PC-3 (cell line): Measurements from ENCODE around the gene CDH22. TPM values are rescaled to one million over a fixed set of nuclear protein-coding genes. Genes with fewer than 3 reads are reported as not detected.

Source experiments
- ATAC-seq: fragments of 200-7000 bp; cut with Tn5 transposase; 2 replicates; pipeline ENCODE4 v1.9.1; 2020; ENCODE audit warnings: mild to moderate bottlenecking, moderate library complexity
- BruUV-seq: library from RNA; stranded (reverse); fragments of 400-500 nt; replicated peaks from 2 replicates; lab custom pipeline; 2021; lab: Mats Ljungman, UMichigan
- CTCF ChIA-PET: fragments of 300-600 bp; sonication (Branson Sonifier 250); formaldehyde crosslinking; loops from one replicate; lab custom pipeline; 2022; ENCODE audit warnings: antibody characterized with exemption; lab: Charles Lee
- POLR2A ChIA-PET: fragments of 300-600 bp; sonication (Branson Sonifier 250); formaldehyde crosslinking; loops from one replicate; lab custom pipeline; 2022; ENCODE audit warnings: antibody characterized with exemption; ENCODE audit not compliant: unreplicated experiment; lab: Charles Lee
- DNase-seq: peaks from one replicate; pipeline ENCODE4 v3.0.0-alpha.2; 2015
- H2AFZ ChIP-seq: fragments of 300-600 bp; sonication (generic); 2 replicates; pipeline ENCODE4 v1.6.0; 2016; ENCODE audit warnings: antibody characterized with exemption, low read length
- H3F3A ChIP-seq: fragments of 300-600 bp; sonication (generic); one replicate; pipeline ENCODE4 v1.6.0; 2017; ENCODE audit warnings: antibody characterized with exemption, low read length, control low read depth, mild to moderate bottlenecking; ENCODE audit not compliant: unreplicated experiment
- H3K27ac ChIP-seq: fragments of 300-600 bp; sonication (generic); 2 replicates; pipeline ENCODE4 v1.5.1; 2016; ENCODE audit warnings: mild to moderate bottlenecking, low read length
- H3K27me3 ChIP-seq: fragments of 300-600 bp; sonication (generic); 2 replicates; pipeline ENCODE4 v1.6.1; 2016; ENCODE audit warnings: low read length, mixed read lengths
- H3K36me3 ChIP-seq: fragments of 300-600 bp; sonication (generic); 2 replicates; pipeline ENCODE4 v1.6.1; 2016; ENCODE audit warnings: low read depth, mixed run types, low read length, mixed read lengths
- H3K4me1 ChIP-seq: fragments of 300-600 bp; sonication (generic); 2 replicates; pipeline ENCODE4 v1.5.1; 2016; ENCODE audit warnings: low read length; ENCODE audit not compliant: insufficient read depth
- H3K4me2 ChIP-seq: fragments of 300-600 bp; sonication (generic); 2 replicates; pipeline ENCODE4 v1.6.0; 2016; ENCODE audit warnings: low read length
- H3K4me3 ChIP-seq: fragments of 300-600 bp; sonication (generic); 2 replicates; pipeline ENCODE4 v1.5.1; 2016; ENCODE audit warnings: mild to moderate bottlenecking, low read length, mixed read lengths
- H3K79me2 ChIP-seq: fragments of 300-600 bp; sonication (generic); 2 replicates; pipeline ENCODE4 v1.6.1; 2017; ENCODE audit warnings: low read length, mixed read lengths
- H3K9ac ChIP-seq: fragments of 300-600 bp; sonication (generic); 2 replicates; pipeline ENCODE4 v1.6.0; 2016; ENCODE audit warnings: mild to moderate bottlenecking, low read length
- H3K9me2 ChIP-seq: fragments of 300-600 bp; sonication (generic); replicated peaks from 2 replicates; pipeline ENCODE4 v1.6.1; 2016; ENCODE audit warnings: mixed run types, low read length, mixed read lengths
- H3K9me3 ChIP-seq: fragments of 300-600 bp; sonication (generic); 2 replicates; pipeline ENCODE4 v1.6.1; 2016; ENCODE audit warnings: low read length, mixed read lengths
- H4K20me1 ChIP-seq: fragments of 300-600 bp; sonication (generic); 2 replicates; pipeline ENCODE4 v1.6.1; 2016; ENCODE audit warnings: low read length, mixed read lengths
- EZH2 ChIP-seq: fragments of 300-600 bp; sonication (generic); IDR thresholded peaks from one replicate; pipeline ENCODE4 v1.6.1; 2017; ENCODE audit warnings: antibody characterized with exemption, mild to moderate bottlenecking, low read length; ENCODE audit not compliant: unreplicated experiment
- EZH2phosphoT487 ChIP-seq: fragments of 300-600 bp; sonication (generic); IDR thresholded peaks from 2 replicates; pipeline ENCODE4 v1.6.1; 2018; ENCODE audit warnings: mild to moderate bottlenecking, antibody characterized with exemption, low read length, borderline replicate concordance
- intact Hi-C: fragments of 100-400 bp; cut with micrococcal nuclease; formaldehyde crosslinking; loops from 2 replicates; pipeline ENCODE4 v1.9.0; 2023
- total RNA-seq: library from RNA; depleted of rRNA; stranded (reverse); fragments of >200 nt; gene quantifications from 2 replicates; pipeline ENCODE4 v1.2.3, GENCODE V29; 2014
- TF ChIP-seq, protein P1 (sequence below): fragments of 300-600 bp; sonication (generic); conservative IDR thresholded peaks from 2 replicates; pipeline ENCODE4 v1.5.1; 2017; ENCODE audit warnings: antibody characterized with exemption, low read depth, mild to moderate bottlenecking, low read length

Gene CDH22
- total RNA-seq, 1 experiment from 2014 or later: not detected

DNA sequence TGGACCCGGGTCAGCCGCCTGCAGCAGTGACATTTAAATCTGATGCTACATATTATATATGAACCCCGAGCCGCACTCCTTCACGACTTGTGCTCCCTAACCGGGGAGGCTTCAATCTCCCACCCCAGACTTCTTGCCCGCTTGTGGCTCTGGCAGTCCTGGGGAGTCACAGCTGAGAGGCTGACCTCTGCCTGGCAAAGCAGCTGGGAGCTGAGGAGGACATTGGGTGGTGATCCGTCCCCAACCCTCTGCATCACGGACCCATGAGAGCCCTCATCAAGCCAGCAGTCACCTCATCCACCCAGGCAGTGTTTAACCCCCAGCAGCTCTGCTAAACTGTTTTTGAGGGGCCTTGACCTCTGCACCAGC lies 33.7 kb upstream of the CDH22 start:
- no peaks in the 10 kb centered on the region for H3K4me1 ChIP-seq
- H3K4me3 ChIP-seq: no peak overlapping the region
- ChIA-PET POLR2A (no interaction called here), CTCF (no interaction called here)
- no peaks in the 10 kb centered on the region for H3K9me2 ChIP-seq
- no peak overlapping the region for H3K4me2 ChIP-seq
- intact Hi-C loops: no loop called here
- H4K20me1 ChIP-seq: no peaks in the 10 kb centered on the region
- peaks cover 56% of the 10 kb centered on the region for H3K27me3 ChIP-seq
- H3K79me2 ChIP-seq: no peaks in the 10 kb centered on the region
- H2AFZ ChIP-seq: no peak overlapping the region
- TF ChIP-seq EZH2phosphoT487: no peak
- TF ChIP-seq, protein P1, sequence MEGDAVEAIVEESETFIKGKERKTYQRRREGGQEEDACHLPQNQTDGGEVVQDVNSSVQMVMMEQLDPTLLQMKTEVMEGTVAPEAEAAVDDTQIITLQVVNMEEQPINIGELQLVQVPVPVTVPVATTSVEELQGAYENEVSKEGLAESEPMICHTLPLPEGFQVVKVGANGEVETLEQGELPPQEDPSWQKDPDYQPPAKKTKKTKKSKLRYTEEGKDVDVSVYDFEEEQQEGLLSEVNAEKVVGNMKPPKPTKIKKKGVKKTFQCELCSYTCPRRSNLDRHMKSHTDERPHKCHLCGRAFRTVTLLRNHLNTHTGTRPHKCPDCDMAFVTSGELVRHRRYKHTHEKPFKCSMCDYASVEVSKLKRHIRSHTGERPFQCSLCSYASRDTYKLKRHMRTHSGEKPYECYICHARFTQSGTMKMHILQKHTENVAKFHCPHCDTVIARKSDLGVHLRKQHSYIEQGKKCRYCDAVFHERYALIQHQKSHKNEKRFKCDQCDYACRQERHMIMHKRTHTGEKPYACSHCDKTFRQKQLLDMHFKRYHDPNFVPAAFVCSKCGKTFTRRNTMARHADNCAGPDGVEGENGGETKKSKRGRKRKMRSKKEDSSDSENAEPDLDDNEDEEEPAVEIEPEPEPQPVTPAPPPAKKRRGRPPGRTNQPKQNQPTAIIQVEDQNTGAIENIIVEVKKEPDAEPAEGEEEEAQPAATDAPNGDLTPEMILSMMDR: no peak
- no peaks in the 10 kb centered on the region for H3F3A ChIP-seq
- no TSS peak for BruUV-seq
- H3K36me3 ChIP-seq: no peaks in the 10 kb centered on the region
- no peaks in the 10 kb centered on the region for H3K9me3 ChIP-seq
- H3K27ac ChIP-seq: no peak overlapping the region
- DNase-seq: no peak
- H3K9ac ChIP-seq: no peak overlapping the region
- no peak for ATAC-seq

DNA sequence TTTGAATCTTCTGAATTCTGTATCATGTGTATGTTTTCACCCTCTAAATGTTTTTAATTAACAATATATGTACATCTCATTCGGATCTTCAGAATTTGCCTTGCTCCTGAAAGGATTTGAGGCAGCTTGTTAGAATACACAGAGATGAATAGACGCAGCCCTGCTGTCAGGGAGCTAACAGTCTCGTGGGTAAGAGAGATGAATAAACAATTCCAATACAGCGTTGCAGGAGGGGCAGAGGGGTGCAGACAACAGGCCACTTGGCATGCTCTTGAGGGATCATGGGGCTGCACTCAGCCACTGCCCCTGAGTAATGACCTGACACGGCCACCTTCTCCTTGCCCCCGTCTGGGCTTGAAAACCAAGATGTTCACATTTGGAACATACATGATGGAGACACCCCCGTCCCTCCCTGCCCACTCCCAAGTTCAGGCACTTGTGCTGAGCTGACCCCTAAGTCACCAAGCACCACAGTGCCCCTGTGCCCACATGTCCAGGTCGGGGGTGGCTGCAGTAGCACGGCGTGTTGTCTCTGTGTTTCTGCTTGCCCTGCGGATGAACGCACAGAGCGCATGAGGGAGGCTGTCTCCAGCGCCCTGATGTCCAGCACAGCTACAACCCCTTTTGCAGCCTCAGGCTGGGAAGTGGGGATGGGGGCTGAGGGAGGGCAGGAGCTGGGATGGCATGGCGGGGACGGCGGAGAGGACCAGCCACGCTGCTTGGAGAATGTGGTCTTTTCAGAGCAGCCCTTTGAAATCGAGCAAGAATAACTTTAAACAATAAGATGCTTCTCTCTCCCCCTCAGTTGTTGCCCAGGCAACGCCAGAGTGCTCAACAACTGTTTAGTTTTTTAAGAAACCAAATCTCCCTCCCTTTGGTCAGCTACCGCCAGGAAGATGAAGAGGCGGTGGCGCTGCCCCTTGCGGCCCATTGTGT lies 33.0 kb upstream of the CDH22 start:
- no peaks in the 10 kb centered on the region for H3K36me3 ChIP-seq
- intact Hi-C loops: no loop called here
- H3K9me3 ChIP-seq: no peaks in the 10 kb centered on the region
- H3K9ac ChIP-seq: no peak overlapping the region
- no peaks in the 10 kb centered on the region for H3K79me2 ChIP-seq
- BruUV-seq: no TSS peak
- no peak overlapping the region for H3K27ac ChIP-seq
- no peak for DNase-seq
- ChIA-PET POLR2A (interaction anchor here (0.5 kb wide), 1 partner anchor 916 kb away, joined by 3 read pairs; no protein-coding TSS in a partner anchor), CTCF (no interaction called here)
- H2AFZ ChIP-seq: no peak overlapping the region
- H3K9me2 ChIP-seq: no peaks in the 10 kb centered on the region
- H3F3A ChIP-seq: no peaks in the 10 kb centered on the region
- no peak for ATAC-seq
- no peaks in the 10 kb centered on the region for H4K20me1 ChIP-seq
- no peaks in the 10 kb centered on the region for H3K4me1 ChIP-seq
- no peak overlapping the region for H3K4me2 ChIP-seq
- no peak overlapping the region for H3K4me3 ChIP-seq
- peaks cover 58% of the 10 kb centered on the region for H3K27me3 ChIP-seq
- TF ChIP-seq, protein P1: no peak
- no peak for TF ChIP-seq EZH2
- TF ChIP-seq EZH2phosphoT487: no peak

DNA sequence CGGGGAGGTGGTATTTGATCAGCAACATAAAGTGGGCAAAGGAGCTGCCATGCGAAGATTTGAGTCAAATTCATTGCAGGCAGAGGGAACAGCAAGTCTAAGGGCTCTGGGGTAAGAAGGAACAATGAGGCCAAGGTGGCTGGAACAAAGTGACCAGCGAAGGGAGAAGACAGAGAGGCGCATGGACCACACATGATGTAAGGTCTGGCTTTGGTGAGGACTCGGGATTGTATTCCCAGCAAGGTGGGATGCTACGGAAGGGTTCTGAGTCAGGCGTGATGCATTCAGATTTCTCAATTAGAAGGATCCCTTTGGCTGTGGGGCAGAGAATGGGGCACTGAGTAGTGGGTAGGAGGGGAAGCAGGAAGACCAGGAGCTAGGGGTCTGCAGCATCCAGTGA lies 30.7 kb upstream of the CDH22 start:
- ChIA-PET POLR2A (no interaction called here), CTCF (no interaction called here)
- H3K9ac ChIP-seq: no peak overlapping the region
- no peak for TF ChIP-seq EZH2
- TF ChIP-seq, protein P1: no peak
- TF ChIP-seq EZH2phosphoT487: no peak
- no peak for DNase-seq
- H2AFZ ChIP-seq: no peak overlapping the region
- H4K20me1 ChIP-seq: no peaks in the 10 kb centered on the region
- no peak overlapping the region for H3K4me3 ChIP-seq
- no peak overlapping the region for H3K27ac ChIP-seq
- BruUV-seq: no TSS peak
- intact Hi-C loops: no loop called here
- no peak overlapping the region for H3K4me2 ChIP-seq
- ATAC-seq: no peak
- no peaks in the 10 kb centered on the region for H3K9me3 ChIP-seq
- H3K4me1 ChIP-seq: no peaks in the 10 kb centered on the region
- H3K79me2 ChIP-seq: no peaks in the 10 kb centered on the region
- no peaks in the 10 kb centered on the region for H3F3A ChIP-seq
- peaks cover 69% of the 10 kb centered on the region for H3K27me3 ChIP-seq
- no peaks in the 10 kb centered on the region for H3K36me3 ChIP-seq
- no peaks in the 10 kb centered on the region for H3K9me2 ChIP-seq
